IPS-NIHi11 (cell line): ENCODE data around the gene PTGDS.

Experiments
- DNase-seq: peaks from one replicate; pipeline ENCODE4 v3.0.0; 2012; ENCODE audit warnings: mixed read lengths, low spot score

PTGDS gene

DNA sequence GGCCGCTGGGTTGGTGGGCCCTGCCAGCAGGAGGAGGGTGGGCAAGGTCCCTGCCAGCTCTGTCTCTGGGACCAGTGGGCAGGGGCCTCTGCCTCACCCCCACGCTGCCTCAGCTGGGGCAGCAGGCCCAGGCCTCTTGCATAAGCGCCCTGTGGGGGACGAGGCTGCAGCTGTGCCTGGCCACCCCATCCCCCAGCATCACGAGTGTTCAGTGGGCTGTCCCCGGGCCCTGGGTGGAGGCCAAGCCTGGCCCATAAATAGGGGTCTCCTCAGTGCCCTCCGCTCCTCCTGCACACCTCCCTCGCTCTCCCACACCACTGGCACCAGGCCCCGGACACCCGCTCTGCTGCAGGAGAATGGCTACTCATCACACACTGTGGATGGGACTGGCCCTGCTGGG is at the start of gene PTGDS:
PTGDS (plus strand) TSS at position 282 of the 400 bp plus-strand sequence; CDS start at position 357, 75 bp downstream.
- no peak for DNase-seq

DNA sequence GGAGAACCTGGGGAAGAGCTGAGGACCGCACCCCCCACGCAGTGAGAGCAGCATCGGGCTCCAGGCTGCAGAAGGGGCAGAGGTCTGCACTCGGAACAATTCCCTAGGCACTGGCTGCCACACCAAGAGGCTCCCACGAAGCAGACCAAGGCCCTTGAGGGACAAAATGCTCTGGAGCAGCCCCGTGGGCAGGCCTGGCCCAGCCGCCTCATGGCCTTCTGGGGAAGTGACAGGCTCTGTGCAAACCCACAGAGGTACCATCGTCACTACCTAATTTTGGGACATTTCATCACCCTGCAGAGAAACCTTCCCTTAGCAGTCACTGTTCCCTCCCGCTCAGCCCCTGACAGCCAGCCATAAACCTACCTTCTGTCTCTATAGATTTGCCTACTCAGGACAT is 48.7 kb upstream of the PTGDS start:
- DNase-seq: no peak

DNA sequence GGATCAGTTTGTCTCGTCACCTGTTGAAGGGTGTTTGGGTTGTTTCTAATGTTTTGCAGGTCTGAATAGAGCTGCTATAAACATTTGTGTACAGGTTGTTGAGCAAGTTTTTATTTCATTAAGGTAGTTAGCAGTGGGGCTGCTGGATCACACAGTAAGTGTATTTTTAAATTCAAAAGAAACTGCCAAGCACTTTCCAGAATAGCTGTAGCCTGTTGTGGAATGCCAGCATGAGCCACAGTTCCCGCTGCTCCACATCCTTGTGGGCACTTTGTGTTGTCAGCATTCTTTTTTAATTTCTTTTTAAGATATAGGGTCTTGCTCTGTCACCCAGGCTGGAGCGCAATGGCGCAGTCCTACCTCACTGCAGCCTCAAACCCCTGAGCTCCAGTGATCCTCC is 47.3 kb upstream of the PTGDS start:
- DNase-seq: no peak

DNA sequence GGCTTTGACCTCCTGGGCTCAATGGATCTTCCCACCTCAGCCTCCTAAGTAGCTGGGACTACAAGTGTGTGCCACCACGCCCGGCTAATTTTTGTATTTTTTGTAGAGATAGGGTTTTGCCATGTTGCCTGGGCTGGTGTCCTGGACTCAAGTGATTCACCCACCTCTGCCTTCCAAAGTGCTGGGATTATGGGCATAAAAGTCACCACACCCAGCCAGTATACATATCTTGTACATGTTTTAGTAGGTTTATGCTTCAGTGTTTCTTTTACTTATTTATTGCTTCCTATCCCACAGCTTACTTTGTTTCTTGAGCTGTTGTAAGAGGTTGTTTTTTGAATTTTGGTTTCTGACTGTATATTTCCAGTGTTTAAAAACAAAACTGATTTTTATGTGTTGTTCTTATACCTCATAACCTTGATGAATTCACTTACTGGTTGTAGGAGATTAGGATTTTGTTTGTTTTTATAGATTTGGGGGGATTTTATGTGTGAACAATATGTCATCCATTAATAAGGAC is 45.6 kb upstream of the PTGDS start:
- DNase-seq: no peak

DNA sequence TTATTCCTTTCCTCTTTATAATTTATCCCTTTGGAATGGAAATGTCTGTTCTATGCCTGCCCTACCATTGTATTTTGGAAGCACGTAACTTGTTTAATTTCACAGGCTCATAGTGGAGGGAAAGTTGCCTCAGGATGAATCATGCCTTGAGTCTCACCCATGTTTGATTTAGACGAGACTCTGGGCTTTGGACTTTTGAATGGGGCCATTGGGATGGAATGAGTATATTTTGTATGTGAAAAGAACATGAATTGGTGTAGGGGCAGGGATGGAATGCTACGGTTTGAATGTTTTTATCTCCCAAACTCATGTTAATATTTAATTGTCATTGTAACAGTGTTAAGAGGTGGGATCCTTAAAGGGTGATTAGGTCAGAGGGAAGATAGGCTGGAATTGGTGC is 43.0 kb upstream of the PTGDS start:
- no peak for DNase-seq

DNA sequence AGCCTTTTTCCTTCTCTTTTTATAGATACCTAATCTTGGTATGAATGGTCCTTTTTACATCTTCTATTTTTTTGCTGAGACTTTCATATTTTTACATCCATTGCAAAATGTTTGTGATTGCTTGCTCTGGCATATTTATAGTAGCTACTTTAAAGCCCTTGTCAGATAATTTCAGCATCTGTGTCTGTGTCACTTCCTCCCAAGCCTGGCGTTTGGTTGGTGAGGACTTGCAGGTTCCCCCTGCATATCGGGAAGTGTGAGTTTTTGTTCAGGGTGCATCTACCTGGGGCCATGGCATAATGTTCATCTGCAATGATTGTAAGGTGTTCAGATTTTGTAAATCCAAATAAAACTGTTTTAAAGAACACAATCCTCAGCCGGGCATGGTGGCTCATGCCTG is 41.7 kb upstream of the PTGDS start:
- DNase-seq: no peak

DNA sequence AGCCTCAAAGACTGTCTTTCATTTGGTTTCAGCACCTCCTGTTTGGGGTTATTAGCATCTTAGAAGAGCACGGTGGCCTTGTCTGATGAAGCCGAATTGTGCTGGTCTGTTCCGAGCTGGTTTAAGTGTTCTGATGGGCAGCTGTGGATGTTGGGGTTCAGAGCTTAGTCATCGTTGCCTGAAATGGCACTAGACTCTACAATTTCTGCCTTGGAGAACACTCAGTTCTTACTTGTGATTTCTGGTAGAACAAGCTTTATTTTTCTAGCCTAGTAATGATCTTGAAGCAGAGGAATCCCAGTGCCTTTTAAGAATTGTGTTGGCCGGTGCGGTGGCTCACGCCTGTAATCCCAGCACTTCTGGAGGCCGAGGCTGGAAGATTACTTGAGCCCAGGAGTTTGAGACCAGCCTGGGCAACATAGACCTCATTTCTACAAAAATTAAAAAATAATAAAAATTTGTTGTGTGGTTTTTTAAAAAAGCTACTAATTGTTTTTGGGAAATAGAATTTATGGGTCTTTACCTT is 40.6 kb upstream of the PTGDS start:
- DNase-seq: no peak

DNA sequence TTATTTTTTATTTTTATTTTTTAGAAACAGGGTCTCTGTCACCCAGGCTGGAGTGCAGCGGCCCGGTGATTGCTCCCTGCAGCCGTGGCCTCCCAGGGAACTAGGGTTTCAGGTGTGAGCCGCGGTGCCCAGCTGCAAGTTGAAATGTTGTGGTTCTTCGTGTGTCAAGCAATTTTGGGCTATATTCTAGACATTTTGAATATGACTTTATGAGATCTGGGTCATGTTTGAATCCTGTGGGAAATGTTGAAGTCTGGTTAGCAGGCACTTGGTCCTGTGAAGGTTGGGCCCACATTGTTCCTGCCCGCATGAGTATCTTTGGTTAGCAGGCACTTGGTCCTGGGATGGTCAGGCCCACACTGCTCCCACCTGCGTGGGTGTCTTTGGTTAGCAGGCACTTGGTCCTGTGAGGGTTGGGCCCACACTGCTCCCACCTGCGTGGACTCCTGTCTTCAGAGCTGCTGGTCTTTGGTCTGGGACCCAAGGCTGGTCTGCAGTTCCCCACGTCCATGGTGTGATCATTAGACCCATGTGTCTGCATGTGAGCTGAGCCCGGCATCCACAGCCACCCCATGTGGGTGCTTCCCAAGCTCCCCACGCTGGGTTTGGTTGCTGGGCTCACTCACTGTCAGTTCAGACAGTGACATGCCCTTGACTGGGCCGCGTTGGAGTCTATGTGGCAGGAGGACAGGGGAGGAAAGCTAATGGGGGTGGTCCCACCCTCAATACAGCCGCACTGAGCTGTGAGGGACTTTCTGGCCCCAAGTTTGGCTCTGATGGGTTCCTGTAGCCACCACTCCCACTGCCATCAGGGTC is 39.9 kb upstream of the PTGDS start:
- DNase-seq: no peak

DNA sequence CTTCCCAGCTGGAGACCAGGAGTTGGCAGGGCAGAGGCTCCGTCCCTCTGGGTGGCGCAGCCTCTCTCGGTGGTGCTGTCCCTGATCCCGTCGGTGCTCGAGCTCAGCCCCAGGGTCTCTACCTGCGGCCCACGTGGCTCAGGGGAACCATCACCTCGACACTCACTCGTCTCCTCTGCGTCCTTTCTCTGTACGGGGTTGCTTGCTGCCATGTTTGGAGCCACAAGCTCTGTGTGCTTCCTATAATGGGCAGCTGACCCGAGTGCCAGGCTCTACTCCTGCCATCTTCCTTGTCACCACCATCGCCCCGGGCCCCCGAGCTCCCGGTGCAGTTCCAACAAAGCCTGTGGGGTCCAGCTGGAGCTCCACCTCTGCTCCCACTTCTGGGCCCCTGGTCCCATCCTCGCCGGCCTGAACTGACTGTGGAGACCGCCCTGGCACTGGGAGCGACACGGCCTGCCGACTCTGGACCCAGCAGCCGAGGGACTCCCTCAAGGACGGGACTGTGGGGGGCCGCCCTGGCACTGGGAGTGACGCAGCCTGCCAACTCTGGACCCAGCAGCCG is 37.8 kb upstream of the PTGDS start:
- no peak for DNase-seq

DNA sequence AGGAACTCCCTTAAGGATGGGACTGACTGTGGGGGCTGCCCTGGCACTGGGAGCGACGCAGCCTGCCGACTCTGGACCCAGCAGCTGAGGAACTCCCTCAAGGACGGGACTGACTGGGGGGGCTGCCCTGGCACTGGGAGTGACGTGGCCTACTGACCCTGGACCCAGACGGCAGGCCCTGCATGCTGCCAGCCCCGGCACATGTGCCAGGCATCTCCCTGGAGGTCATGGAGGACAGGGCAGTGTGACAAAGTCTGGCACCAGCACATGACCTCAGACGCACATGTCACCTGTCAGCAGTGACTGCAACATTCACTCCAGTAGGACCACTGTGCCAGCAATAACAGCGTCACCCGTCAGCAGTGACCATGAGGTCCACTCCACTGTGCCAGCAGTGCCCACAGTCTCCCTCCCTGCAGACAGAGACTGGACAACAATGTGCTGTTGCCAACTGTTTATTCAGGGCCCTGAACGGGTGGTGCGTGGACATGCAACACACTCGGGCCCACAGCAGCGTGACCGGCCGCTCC is 37.2 kb upstream of the PTGDS start:
- DNase-seq: no peak

DNA sequence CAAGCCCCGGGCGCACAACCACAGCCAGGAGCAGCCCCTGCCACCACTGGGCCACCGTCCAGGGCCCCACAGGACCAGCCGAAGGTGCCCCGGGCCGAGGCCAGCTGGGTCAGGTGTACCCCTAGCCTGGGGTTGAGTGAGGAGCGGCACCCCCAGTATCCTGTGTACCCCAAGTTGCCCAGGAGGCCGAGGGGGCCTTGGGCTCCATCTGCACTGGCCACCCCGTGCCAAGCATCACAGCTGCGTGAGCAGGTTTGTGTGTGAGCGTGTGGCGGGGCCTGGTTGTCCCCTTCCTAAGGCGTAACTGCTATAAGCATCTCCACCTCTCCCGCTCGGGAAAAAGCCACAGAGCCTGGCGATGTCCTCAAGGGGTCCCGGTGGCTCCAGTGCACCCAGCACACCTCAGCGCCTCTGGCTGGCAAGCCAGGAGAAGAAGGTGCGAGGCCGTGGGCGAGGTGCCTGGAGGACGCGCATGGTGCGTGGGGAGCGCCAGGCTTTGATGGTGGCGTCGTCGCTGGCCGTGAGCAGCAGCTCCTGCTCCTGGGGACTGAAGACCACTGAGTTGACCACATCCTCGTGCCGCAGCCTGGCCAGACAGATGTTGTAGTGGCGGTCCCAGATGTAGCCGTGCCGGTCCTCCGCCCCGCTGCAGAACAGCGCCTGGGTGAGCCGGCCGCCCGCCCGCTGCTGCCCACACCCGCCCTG is 36.6 kb upstream of the PTGDS start:
- DNase-seq: no peak

DNA sequence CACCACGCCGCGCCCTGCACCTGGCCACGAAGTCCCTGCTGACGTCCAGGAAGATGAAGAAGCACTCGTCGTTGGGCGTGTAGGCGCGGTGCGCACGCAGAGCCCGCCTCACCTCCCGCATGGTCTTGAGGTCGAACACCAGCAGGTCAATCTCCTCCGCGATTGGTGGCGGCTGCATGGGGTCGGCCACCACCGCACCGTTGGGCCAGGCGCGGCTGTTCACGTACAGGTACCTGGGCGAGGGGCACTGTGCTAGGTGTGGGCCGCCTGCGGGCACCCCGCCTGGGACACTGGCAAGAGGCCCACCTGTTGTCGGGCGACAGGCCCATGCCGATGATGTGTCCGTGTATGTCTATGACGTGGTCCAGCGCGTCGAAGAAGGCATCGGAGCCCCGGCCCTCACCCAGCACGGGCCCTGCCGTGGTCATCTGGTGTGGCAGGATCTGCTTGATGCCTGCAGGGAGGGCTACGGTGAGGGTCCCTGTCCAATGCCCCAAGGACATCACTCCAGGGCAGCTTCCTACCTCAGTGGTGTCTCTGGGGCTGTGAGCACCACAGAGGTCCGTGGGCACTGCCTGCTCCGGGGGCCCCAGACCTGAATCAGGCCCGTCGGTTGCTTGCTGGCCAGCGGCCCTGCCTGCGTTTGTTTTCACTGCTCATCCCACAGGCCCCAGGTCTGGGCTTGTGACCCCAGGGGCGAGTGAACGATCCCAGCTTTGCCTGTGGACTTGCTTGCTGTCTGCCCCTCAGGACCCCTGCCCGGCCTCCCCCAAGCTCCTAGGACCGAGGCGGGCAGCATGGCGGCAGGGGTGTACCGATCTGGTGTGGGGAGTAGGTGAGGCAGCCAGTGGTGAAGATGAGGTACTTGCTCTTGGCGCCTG is 35.8 kb upstream of the PTGDS start:
- no peak for DNase-seq

DNA sequence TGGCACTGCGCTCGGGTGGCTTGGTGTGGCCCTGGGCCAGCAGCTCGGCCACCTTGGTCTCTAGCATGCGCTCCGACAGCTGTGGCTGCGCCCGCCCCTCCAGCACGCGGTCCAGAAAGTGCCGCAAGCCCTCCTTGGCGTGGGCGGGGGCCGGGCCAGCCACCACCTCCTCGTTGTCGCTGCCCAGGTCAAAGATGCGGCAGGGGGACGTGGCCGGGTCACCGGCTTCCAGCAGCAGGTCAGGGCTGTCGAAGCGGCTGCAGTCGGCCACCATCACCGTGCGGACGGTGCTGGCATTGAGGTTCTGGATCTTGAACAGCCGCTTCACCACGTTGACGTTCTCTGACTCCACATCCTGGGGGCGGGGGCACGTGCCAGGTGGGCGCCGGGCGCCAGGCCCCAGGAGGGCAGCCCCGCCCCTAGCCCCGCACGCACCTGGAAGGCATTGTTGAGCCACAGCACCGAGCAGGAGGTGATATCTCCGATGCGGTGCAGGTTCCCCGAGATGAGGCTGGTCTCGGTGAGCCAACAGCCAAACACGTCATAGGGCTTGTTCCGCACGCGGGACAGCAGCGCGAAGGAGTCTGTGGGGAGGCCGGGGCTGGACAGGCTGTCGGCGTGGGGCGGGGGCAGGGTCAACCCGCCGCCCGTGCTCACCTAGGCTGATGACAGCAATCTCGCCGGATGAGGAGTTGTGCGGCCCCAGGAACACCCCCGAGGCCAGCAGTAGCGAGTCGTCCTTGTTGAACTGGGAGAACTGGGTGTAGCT is 35.0 kb upstream of the PTGDS start:
- DNase-seq: no peak

DNA sequence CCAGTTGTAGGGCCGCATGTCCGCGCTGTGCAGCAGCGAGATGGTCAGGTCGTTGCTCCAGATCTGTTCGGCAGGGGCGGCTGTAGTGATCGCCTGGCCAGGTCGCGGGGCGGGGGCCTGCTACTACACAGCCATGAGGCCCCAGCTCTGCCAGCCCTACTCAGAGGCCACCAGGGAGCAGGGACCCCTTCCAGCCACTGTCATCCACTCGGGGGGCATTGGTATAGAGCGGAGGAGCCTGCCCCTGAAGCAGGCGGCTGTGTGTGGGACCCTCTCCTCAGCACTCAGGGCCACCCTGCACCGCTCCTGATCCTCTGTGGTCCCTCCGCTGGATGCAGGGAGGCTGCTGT is 34.4 kb upstream of the PTGDS start:
- DNase-seq: no peak

DNA sequence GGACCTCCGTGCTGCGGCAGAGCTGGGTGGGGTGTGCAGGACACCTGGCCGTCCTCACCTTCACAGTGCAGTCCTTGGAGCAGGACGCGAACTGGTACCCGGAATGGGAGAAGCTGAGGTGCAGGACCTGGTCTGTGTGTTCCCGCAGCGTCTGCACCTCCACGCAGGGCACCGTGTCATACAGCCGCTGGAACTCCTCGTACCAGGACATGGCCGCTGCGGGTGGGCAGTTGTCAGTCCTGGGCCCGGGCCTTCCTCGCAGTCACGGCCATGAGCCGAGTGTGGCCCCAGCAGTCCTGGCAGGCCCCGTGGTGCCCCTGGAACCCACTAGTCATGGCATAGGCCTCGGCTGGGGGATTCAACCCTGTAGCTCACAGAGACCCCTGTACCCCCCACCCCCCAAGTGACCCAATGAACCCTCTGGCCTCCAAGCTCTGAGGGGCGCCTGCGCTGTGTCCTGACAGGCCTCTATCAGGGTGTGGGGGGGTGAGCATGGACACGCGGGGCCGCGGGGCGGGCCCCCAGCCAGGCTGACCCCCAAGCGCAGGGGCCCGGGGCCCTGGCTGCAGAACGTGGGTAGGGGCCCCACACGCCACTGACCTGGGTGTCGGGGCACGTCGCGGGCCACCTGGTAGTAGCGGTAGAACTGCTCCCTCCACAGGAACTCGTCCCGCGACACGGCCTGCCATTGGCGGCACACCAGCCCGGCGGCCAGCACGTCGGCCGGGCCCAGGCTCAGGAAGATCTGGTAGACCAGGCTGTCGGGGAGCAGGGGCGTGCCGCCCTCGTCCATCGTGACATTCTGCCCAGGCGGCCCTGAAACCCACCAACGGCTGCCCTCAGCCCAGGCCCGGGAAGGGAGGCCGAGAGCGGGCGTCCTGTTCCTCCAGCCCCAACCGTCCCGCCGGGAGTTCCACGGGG is 33.8 kb upstream of the PTGDS start:
- peak; percentile 81 for DNase-seq

DNA sequence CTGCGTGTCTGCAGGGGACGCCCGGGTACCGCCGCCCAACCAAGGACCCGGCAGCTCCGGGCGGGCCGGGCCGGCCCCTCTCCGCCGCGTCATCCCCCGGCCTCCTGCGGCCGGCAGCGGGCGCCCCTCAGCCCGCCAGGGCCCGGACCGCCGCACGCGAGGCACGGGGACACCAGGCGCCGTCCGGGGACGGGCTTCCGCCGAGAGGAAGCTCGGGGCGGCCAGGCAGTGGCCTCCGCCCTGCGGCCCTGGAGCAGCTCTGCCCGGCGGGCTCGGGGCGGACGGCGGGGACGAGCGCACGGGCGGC is 33.1 kb upstream of the PTGDS start:
- no peak for DNase-seq

DNA sequence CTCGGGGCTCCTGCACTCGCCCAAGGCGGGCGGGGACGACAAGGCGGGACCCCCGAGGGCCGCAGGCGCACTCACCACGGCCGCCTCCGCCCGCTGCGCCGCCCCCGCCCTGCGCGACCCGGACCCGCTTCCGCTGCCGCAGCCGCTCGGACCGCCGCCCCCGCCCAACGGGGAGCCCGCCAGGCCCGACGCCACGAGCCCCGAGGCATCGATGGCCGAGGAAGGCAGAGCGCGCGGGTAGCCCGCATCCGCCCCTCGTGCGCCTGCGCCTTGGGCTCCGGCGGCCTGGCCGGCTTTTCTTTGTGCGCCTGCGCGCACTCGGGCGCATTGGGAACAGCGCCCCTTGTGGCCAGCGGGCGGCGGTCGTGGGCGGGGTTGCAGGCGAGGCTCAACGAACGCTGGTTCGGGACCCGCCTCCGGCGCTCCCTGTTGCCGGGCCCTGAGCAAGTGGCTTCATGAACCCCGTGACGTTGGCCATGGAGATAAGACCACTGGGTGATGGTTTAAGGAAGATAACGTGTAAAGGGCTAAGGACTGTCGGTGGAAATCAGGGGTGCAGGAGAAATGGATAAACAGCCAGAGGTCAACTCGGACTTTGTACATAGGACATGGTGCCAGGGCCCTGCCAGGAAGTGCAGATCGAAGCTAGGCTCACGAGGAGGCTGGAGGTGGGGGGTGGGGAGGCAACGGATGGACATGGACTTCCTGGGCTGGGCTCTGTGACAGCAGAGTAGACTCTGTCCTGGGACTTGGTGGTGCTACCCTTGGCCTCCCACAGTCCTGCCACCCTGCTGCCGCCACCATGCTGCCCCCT is 32.6 kb upstream of the PTGDS start, which contains the start of the genes C8G and FBXW5:
C8G (plus strand) TSS at position 725 of the 814 bp plus-strand sequence; CDS start at position 803, 78 bp downstream.
FBXW5 (minus strand) TSS at position 220 of the 814 bp plus-strand sequence. CDS start 655 bp downstream, outside the sequence.
- peak; percentile 99 for DNase-seq

DNA sequence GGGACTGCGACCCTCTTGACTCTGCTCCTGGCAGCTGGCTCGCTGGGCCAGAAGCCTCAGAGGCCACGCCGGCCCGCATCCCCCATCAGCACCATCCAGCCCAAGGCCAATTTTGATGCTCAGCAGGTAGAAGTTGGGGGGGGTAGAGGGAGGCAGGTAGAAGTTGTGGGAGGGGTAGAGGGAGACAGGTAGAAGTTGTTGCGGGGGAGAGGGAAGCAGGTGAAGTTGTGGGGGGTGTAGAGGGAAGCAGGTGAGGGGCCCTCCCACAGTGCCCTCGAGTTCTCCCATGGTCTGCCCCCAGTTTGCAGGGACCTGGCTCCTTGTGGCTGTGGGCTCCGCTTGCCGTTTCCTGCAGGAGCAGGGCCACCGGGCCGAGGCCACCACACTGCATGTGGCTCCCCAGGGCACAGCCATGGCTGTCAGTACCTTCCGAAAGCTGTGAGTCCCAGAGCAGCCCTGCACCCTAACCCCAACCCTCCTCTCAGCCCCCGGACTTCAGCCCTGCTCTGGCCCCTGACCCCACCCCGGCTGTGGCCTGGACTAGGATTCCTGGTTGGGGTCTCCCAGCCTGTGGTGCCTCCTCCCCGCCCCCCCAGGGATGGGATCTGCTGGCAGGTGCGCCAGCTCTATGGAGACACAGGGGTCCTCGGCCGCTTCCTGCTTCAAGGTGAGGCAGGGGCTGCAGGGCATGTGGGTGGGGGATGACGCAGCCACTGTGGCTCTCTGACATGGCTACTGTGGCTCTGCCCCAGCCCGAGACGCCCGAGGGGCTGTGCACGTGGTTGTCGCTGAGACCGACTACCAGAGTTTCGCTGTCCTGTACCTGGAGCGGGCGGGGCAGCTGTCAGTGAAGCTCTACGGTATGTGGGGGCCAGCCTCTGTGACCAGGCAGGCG is 31.7 kb upstream of the PTGDS start:
- DNase-seq: no peak
